ENCODE data around the gene KRT4. TPM values are rescaled to one million over a fixed set of nuclear protein-coding genes. Genes with fewer than 3 reads are reported as not detected.

The KRT4 gene
- total RNA-seq, 1 experiment from 2014 or later: 5.2 TPM

DNA sequence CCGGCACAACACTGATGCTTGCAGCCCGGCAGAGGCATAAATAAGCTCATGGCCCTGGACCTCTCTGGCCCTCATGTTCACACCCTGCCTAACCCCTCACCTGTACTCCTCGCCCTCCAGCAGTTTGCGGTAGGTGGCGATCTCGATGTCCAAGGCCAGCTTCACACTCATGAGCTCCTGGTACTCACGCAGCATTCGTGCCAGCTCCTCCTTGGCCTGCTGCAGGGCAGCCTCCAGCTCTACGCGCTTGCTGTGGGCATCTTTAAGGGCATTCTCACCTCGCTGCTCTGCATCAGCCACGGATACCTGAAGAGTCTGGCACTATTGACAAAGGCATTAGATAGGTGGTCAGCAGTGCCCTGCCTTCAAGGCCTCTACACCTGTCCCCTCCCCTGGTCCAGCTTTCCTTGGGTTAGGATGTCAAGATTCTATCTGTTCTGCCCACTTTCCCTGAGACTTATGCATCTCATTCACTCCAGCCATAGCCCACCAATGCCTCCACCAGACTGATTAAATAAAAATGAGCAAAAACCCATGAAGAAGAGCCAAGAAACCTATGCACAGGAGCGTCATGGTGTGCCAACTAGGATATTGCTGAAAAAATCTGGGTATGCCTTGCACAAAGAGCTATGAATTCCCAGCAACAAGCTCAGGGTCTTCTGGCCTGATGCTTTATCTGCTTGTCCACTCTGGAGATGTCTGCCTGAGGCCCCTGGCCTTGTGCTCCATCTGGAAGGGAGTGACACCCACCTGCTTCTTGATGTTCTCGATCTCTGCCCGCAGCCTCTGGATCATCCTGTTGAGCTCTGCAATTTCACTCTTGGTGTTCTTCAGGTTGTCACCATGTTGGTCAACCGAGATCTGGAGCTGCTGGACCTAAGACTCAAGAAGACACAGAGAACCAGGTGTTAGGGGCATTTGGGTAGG lies 6.1 kb downstream of the KRT4 start:
- TF ChIP-seq CTCF (IDR thresholded peaks at IDR 0.05; ENCODE audit: insufficient read depth in 1 of 2, low read depth in 1 of 2, low read length in 1 of 2, severe bottlenecking in 1 of 2, unreplicated experiment in 1 of 2): no peak
- Mint-ChIP-seq H3K27ac (ENCODE audit: unreplicated experiment) (no peak overlapping the region), H3K27me3 (ENCODE audit: insufficient read depth, unreplicated experiment) (no peaks in the 10 kb centered on the region), H3K36me3 (ENCODE audit: insufficient read depth, unreplicated experiment) (no peaks in the 10 kb centered on the region), H3K9me3 (ENCODE audit: unreplicated experiment) (peaks cover 8% of the 10 kb centered on the region), H3K4me1 (ENCODE audit: low read depth, unreplicated experiment) (no peaks in the 10 kb centered on the region), H3K4me3 (ENCODE audit: unreplicated experiment) (no peak overlapping the region)
- no peaks in the 10 kb centered on the region for H3K36me3 ChIP-seq (ENCODE audit: control insufficient read depth, insufficient read depth, low read length)
- ChIA-PET CTCF (interaction anchor here (1.2 kb wide), 1 partner anchor 58 kb away, joined by 3 read pairs; no protein-coding TSS in a partner anchor), POLR2A (no interaction called here)
- no peak for DNase-seq
- H3K4me3 ChIP-seq (ENCODE audit: low read depth, low read length): no peak overlapping the region
- no peaks in the 10 kb centered on the region for H3K9me3 ChIP-seq
- BruUV-seq (replicated peaks): no TSS peak
- H3K4me1 ChIP-seq: no peaks in the 10 kb centered on the region
- intact Hi-C loops (cut with micrococcal nuclease; ENCODE audit: unreplicated experiment): no loop called here
- no peaks in the 10 kb centered on the region for H3K27me3 ChIP-seq (replicated peaks; ENCODE audit: control insufficient read depth, insufficient read depth, low read length)

DNA sequence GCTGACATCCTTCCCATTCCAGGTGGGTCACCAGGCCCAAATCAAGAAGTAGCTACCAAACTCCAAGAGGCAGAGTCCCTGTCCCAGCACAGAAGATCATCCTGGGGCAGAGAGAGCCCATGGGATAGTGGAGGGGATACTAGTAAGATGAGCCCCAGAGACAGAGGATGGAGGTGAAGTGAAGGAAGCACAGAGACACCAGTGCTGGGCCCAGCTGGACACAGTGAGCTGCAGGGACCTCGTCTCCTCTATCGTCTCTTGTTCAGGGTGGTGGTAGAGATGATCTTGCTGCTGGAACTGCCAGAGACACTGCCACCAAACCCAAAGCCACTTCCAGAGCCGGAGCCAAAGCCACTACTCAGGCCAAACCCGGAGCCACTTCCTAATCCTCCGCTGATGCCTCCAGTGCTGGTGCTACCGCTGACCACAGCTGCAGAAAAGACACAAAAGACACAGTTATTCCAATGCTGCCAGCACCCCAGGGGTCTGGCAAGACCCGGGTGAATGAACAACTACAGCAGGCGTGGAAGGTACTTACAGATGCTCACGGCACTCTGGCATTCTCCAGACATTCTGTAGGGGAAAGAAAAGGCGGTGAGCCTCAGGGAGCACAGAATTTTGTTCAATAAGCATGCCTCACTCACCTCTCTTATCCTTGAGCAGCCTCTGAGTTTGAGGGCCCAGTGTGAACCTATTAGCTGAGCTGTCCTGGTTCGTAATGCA lies 6.9 kb downstream of the KRT4 start:
- no peak overlapping the region for H3K4me3 Mint-ChIP-seq (ENCODE audit: unreplicated experiment)
- H3K27me3 Mint-ChIP-seq (ENCODE audit: insufficient read depth, unreplicated experiment): no peaks in the 10 kb centered on the region
- Histone ChIP-seq H3K4me1 (no peaks in the 10 kb centered on the region), H3K9me3 (no peaks in the 10 kb centered on the region), H3K36me3 (ENCODE audit: control insufficient read depth, insufficient read depth, low read length) (no peaks in the 10 kb centered on the region), H3K4me3 (ENCODE audit: low read depth, low read length) (no peak overlapping the region), H3K27me3 (replicated peaks; ENCODE audit: control insufficient read depth, insufficient read depth, low read length) (no peaks in the 10 kb centered on the region)
- peaks cover 10% of the 10 kb centered on the region for H3K9me3 Mint-ChIP-seq (ENCODE audit: unreplicated experiment)
- TF ChIP-seq CTCF (IDR thresholded peaks at IDR 0.05; ENCODE audit: insufficient read depth in 1 of 2, low read depth in 1 of 2, low read length in 1 of 2, severe bottlenecking in 1 of 2, unreplicated experiment in 1 of 2): no peak
- H3K27ac Mint-ChIP-seq (ENCODE audit: unreplicated experiment): no peak overlapping the region
- H3K4me1 Mint-ChIP-seq (ENCODE audit: low read depth, unreplicated experiment): no peaks in the 10 kb centered on the region
- intact Hi-C loops (cut with micrococcal nuclease; ENCODE audit: unreplicated experiment): no loop called here
- BruUV-seq (replicated peaks): no TSS peak
- ChIA-PET POLR2A (no interaction called here), CTCF (no interaction called here)
- no peaks in the 10 kb centered on the region for H3K36me3 Mint-ChIP-seq (ENCODE audit: insufficient read depth, unreplicated experiment)
- DNase-seq: no peak

- no peaks in the 10 kb centered on the region for H3K9me3 ChIP-seq
- CTCF ChIA-PET: interaction anchor here (1.2 kb wide), 1 partner anchor 64 kb away, joined by 3 read pairs; no protein-coding TSS in a partner anchor
- no peaks in the 10 kb centered on the region for H3K36me3 ChIP-seq (ENCODE audit: control insufficient read depth, insufficient read depth, low read length)
- Mint-ChIP-seq H3K4me1 (ENCODE audit: low read depth, unreplicated experiment) (peaks cover 6% of the 10 kb centered on the region), H3K36me3 (ENCODE audit: insufficient read depth, unreplicated experiment) (no peaks in the 10 kb centered on the region), H3K27me3 (ENCODE audit: insufficient read depth, unreplicated experiment) (no peaks in the 10 kb centered on the region), H3K9me3 (ENCODE audit: unreplicated experiment) (peaks cover 10% of the 10 kb centered on the region), H3K27ac (ENCODE audit: unreplicated experiment) (no peak overlapping the region), H3K4me3 (ENCODE audit: unreplicated experiment) (no peak overlapping the region)
- POLR2A ChIA-PET: no interaction called here
- TF ChIP-seq CTCF (IDR thresholded peaks at IDR 0.05; ENCODE audit: insufficient read depth in 1 of 2, low read depth in 1 of 2, low read length in 1 of 2, severe bottlenecking in 1 of 2, unreplicated experiment in 1 of 2): no peak
- no peak for DNase-seq
- intact Hi-C loops (cut with micrococcal nuclease; ENCODE audit: unreplicated experiment): no loop called here
- no peaks in the 10 kb centered on the region for H3K27me3 ChIP-seq (replicated peaks; ENCODE audit: control insufficient read depth, insufficient read depth, low read length)
- H3K4me3 ChIP-seq (ENCODE audit: low read depth, low read length): no peak overlapping the region
- no peaks in the 10 kb centered on the region for H3K4me1 ChIP-seq
- BruUV-seq (replicated peaks): no TSS peak
These were observed 7.6 kb downstream of the KRT4 start for GRCh38 chr12:52806169-52806811.
